Esophagus muscularis mucosa (tissue), 4 donors: ENCODE data around the gene CBL. TPM values are rescaled to one million over a fixed set of nuclear protein-coding genes. Genes with fewer than 3 reads are reported as not detected.

Experiments used
- DNase-seq: peaks from one replicate; pipeline ENCODE4 v3.0.0-alpha.2; 2017; ENCODE audit errors: extremely low spot score
- H3K27ac ChIP-seq, 4 donors: fragments of 200-600 bp; sonication (generic); replicated peaks in 1 of 4; 1 replicate in 3 of 4; 2 replicates in 1 of 4; pipeline ENCODE4 v1.5.1; 2016 to 2019; ENCODE audit warnings: mild to moderate bottlenecking in 1 of 4
- H3K27me3 ChIP-seq, 4 donors: fragments of 200-600 bp; sonication (generic); one replicate each; pipeline versions ENCODE4 v1.5.1 to v1.6.0; 2016 to 2019
- H3K36me3 ChIP-seq, 4 donors: fragments of 200-600 bp; sonication (generic); one replicate each; pipeline ENCODE4 v1.5.1; 2016 to 2019
- H3K4me1 ChIP-seq, 4 donors: fragments of 200-600 bp; sonication (generic); one replicate each; pipeline ENCODE4 v1.5.1; 2016 to 2019
- H3K4me3 ChIP-seq, 4 donors: fragments of 200-600 bp; sonication (generic); 1 replicate in 2 of 4; 2 replicates in 2 of 4; pipeline ENCODE4 v1.5.1; 2016 to 2019; ENCODE audit warnings: mild to moderate bottlenecking in 4 of 4, moderate library complexity in 1 of 4
- H3K9me3 ChIP-seq, 4 donors: fragments of 200-600 bp; sonication (generic); 1 replicate in 3 of 4; 2 replicates in 1 of 4; pipeline ENCODE4 v1.5.1; 2016 to 2019
- EP300 ChIP-seq: sonication (generic); formaldehyde crosslinking; IDR thresholded peaks from one replicate; pipeline ENCODE4 v1.6.1; 2017; ENCODE audit warnings: antibody characterized with exemption
- POLR2A ChIP-seq: fragments of 450-650 bp; IDR thresholded peaks from one replicate; pipeline ENCODE4 v1.6.1; 2017; ENCODE audit warnings: antibody characterized with exemption, moderate library complexity, mild to moderate bottlenecking, low read depth
- POLR2AphosphoS5 ChIP-seq, 2 donors: sonication (generic); formaldehyde crosslinking; IDR thresholded peaks; one replicate each; pipeline ENCODE4 v1.6.1; 2017; ENCODE audit warnings: antibody characterized with exemption in 2 of 2
- WGBS: methylation state at CpG from one replicate; pipeline ENCODE4 v1.1.5; 2018; 5-methylcytosine and 5-hydroxymethylcytosine counted together
- intact Hi-C: fragments of 100-400 bp; cut with DNase I; formaldehyde crosslinking; loops from one replicate; pipeline ENCODE4 v1.15.1; 2023
- small RNA-seq, 3 donors: library from RNA; depleted of rRNA; stranded (forward); fragments of <200 nt; gene quantifications; one replicate each; pipeline ENCODE3, GENCODE V24; 2016
- total RNA-seq, 4 donors: library from RNA; depleted of rRNA; stranded (reverse); fragments of >200 nt; gene quantifications; one replicate each; pipeline versions ENCODE4 v1.1.0 to v1.2.1, GENCODE V29; 2016
- TF ChIP-seq, protein P1 (sequence below), 3 experiments: fragments of 200-600 bp in 2 of 3; fragments of 450-650 bp in 1 of 3; sonication (generic) in 2 of 3; IDR thresholded peaks; one replicate each; pipeline ENCODE4 v1.5.1; 2017 to 2019; ENCODE audit warnings: antibody characterized with exemption in 3 of 3, mild to moderate bottlenecking in 2 of 3, moderate library complexity in 1 of 3

CBL gene
- total RNA-seq, 4 donors from 2014 or later = 20.7 to 27.7 (median 24.1) TPM

DNA sequence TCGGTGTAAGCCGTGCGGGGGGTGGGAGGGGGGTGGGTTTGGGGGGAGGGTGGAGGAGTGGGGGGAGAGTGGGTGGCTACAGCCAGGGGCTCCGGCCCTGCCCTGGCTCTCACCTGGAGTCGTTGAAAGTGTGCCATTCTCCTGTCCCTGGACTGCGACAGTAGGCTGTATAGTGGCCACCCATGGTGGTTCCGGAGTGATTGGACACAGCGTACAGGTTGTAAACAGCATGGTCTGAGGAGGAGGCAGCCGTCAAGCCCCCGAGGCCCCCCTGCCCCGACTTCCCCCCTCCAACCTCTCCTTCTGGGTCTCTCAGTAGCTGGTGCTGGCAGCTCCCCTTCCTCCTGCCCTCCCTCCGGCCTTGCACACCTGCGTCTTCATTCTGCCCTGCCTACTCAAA, 150.9 kb downstream of the CBL start:
- Histone ChIP-seq H3K27ac (peak overlapping the region; percentile 84 to 86 (median 86)), H3K4me3 (peak overlapping the region; percentile 48 to 68 (median 62)), H3K36me3 (peaks cover 11 to 31% (median 24%) of the 10 kb centered on the region in 4 donors), H3K4me1 (peaks cover 45 to 59% (median 47%) of the 10 kb centered on the region in 4 donors), H3K27me3 (no peaks in the 10 kb centered on the region), H3K9me3 (no peaks in the 10 kb centered on the region)
- TF ChIP-seq, protein P1, sequence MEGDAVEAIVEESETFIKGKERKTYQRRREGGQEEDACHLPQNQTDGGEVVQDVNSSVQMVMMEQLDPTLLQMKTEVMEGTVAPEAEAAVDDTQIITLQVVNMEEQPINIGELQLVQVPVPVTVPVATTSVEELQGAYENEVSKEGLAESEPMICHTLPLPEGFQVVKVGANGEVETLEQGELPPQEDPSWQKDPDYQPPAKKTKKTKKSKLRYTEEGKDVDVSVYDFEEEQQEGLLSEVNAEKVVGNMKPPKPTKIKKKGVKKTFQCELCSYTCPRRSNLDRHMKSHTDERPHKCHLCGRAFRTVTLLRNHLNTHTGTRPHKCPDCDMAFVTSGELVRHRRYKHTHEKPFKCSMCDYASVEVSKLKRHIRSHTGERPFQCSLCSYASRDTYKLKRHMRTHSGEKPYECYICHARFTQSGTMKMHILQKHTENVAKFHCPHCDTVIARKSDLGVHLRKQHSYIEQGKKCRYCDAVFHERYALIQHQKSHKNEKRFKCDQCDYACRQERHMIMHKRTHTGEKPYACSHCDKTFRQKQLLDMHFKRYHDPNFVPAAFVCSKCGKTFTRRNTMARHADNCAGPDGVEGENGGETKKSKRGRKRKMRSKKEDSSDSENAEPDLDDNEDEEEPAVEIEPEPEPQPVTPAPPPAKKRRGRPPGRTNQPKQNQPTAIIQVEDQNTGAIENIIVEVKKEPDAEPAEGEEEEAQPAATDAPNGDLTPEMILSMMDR (IDR thresholded peaks at IDR 0.05) = no peak
- TF ChIP-seq POLR2A = no peak
- TF ChIP-seq POLR2AphosphoS5 (IDR thresholded peaks at IDR 0.05) = no peak
- no peak for TF ChIP-seq EP300
- DNase-seq = no peak
- intact Hi-C loops = loop anchor here (5.0 kb wide), 1 partner anchor 115 kb away; no protein-coding TSS in a partner anchor
- 52% methylated on average over 9 of the region's 13 CpGs for WGBS

Small RNA genes lying within 50 kb of the gene (small RNA-seq; reads per million reads assigned to genes)
- gene RF01225 = 0 reads per million in 3 donors
- 0 reads per million in 3 donors for gene RNU6-262P

Other genes starting within 250 kb of the CBL start
- gene FOXR1, start 234.6 kb upstream of the CBL start, total RNA-seq = not detected
- 10 to 100 TPM; 22.2 to 55.2 (median 30.8) TPM for gene CENATAC, start 208.2 kb upstream of the CBL start, total RNA-seq
- gene RPS25, start 188.0 kb upstream of the CBL start, total RNA-seq = 1,000 to 10,000 TPM; 1,036 to 2,235 (median 1,740) TPM
- gene TRAPPC4, start 187.6 kb upstream of the CBL start, total RNA-seq = 10 to 100 TPM; 38.2 to 47.2 (median 42.4) TPM
- 10 to 100 TPM in 1 of 4 donors, 1 to 10 TPM in 3; 5.8 to 11.7 (median 9.5) TPM for gene SLC37A4, start 175.5 kb upstream of the CBL start, total RNA-seq
- 10 to 100 TPM; 36.1 to 57.5 (median 52.7) TPM for gene HYOU1, start 149.1 kb upstream of the CBL start, total RNA-seq
- 10 to 100 TPM; 27.4 to 40.2 (median 32.4) TPM for gene VPS11, start 138.5 kb upstream of the CBL start, total RNA-seq
- 1 to 10 TPM; 3.1 to 7.8 (median 6.1) TPM for gene HMBS, start 121.5 kb upstream of the CBL start, total RNA-seq
- gene DPAGT1, start 104.5 kb upstream of the CBL start, total RNA-seq = 10 to 100 TPM; 14.2 to 28.7 (median 19.9) TPM
- gene C2CD2L, start 99.0 kb upstream of the CBL start, total RNA-seq = 10 to 100 TPM in 2 of 4 donors, 1 to 10 TPM in 2; 7.5 to 15.2 (median 9.4) TPM
- 10 to 100 TPM; 22.8 to 30.8 (median 26.4) TPM for gene HINFP, start 84.8 kb upstream of the CBL start, total RNA-seq
- gene ABCG4, start 57.3 kb upstream of the CBL start, total RNA-seq = 1 to 10 TPM in 1 of 4 donors, under 1 TPM in 3; 0.33 to 1.4 (median 0.60) TPM
- gene NLRX1, start 37.6 kb upstream of the CBL start, total RNA-seq = 10 to 100 TPM; 21.5 to 47.3 (median 27.2) TPM
- under 1 TPM in 1 of 4 donors, not detected in 3; 0.29 TPM for gene NHERF4, start 20.9 kb upstream of the CBL start, total RNA-seq
- gene MCAM, start 110.8 kb downstream of the CBL start, total RNA-seq = 1,000 to 10,000 TPM in 1 of 4 donors, 100 to 1,000 TPM in 3; 607 to 1,312 (median 805) TPM
- gene RNF26, start 128.2 kb downstream of the CBL start, total RNA-seq = 10 to 100 TPM; 14.2 to 33.2 (median 20.9) TPM
- 10 to 100 TPM; 23.7 to 74.3 (median 51.6) TPM for gene C1QTNF5, start 134.5 kb downstream of the CBL start, total RNA-seq
- gene MFRP, start 140.4 kb downstream of the CBL start, total RNA-seq = under 1 TPM in 1 of 4 donors, not detected in 3; 0.11 TPM
- gene USP2, start 175.4 kb downstream of the CBL start, total RNA-seq = 1 to 10 TPM; 4.6 to 9.9 (median 6.1) TPM
- gene THY1, start 216.8 kb downstream of the CBL start, total RNA-seq = 10 to 100 TPM; 13.3 to 70.1 (median 25.4) TPM